HL-60 (cell line): ENCODE results near the gene SMG5.

Source experiments
- POLR2AphosphoS5 ChIP-seq: IDR thresholded peaks from 2 replicates; pipeline ENCODE4 v1.6.1; 2012; ENCODE audit warnings: low read depth
- TF ChIP-seq, protein P1 (sequence below): IDR thresholded peaks from one replicate; pipeline ENCODE4 v1.5.1; 2011; ENCODE audit warnings: low read length, control low read depth, inconsistent platforms; ENCODE audit not compliant: insufficient read depth

DNA sequence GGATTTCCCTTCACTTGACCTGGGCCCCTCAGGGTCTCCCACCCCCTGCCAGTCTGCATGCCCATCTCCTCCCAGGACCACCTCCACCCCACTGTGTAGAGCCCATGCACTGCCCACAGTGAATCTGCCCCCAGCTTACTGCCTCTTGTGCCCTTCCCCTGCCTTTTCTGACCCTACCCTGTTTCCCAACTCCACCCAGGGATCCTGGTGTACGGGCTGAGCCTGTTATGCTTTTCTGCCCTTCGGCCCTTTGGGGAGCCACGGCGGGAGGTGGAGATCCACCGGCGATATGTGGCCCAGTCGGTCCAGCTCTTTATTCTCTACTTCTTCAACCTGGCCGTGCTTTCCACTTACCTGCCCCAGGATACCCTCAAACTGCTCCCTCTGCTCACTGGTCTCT is 3.4 kb upstream of the SMG5 start:
- TF ChIP-seq, protein P1, sequence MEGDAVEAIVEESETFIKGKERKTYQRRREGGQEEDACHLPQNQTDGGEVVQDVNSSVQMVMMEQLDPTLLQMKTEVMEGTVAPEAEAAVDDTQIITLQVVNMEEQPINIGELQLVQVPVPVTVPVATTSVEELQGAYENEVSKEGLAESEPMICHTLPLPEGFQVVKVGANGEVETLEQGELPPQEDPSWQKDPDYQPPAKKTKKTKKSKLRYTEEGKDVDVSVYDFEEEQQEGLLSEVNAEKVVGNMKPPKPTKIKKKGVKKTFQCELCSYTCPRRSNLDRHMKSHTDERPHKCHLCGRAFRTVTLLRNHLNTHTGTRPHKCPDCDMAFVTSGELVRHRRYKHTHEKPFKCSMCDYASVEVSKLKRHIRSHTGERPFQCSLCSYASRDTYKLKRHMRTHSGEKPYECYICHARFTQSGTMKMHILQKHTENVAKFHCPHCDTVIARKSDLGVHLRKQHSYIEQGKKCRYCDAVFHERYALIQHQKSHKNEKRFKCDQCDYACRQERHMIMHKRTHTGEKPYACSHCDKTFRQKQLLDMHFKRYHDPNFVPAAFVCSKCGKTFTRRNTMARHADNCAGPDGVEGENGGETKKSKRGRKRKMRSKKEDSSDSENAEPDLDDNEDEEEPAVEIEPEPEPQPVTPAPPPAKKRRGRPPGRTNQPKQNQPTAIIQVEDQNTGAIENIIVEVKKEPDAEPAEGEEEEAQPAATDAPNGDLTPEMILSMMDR: no peak
- no peak for TF ChIP-seq POLR2AphosphoS5
